OCI-LY1 (cell line): Measurements from ENCODE around the gene GOLGA6L7.
"Not testable (repeated sequence)": the region's sequence is repeated elsewhere in the genome, so short reads cannot be mapped to it uniquely, and the experiment has no call there.

Experiments
- H2AFZ ChIP-seq: fragments of 200-600 bp; sonication (generic), shearing (Covaris generic); 2 replicates; pipeline ENCODE4 v1.6.0; 2014; ENCODE audit warnings: antibody characterized with exemption, mild to moderate bottlenecking, low read length
- H3F3A ChIP-seq: fragments of 200-600 bp; sonication (generic), shearing (Covaris generic); 2 replicates; pipeline ENCODE4 v1.6.0; 2014; ENCODE audit warnings: mild to moderate bottlenecking, antibody characterized with exemption, low read length, moderate library complexity; ENCODE audit not compliant: insufficient read depth
- H3K27ac ChIP-seq: fragments of 200-600 bp; sonication (generic); 2 replicates; pipeline ENCODE4 v1.5.1; 2014; ENCODE audit warnings: low read length, mixed run types, mild to moderate bottlenecking, low read depth; ENCODE audit not compliant: poor library complexity, severe bottlenecking
- H3K27me3 ChIP-seq: fragments of 200-600 bp; sonication (generic); 2 replicates; pipeline ENCODE4 v1.6.0; 2014; ENCODE audit warnings: antibody characterized with exemption, mild to moderate bottlenecking, low read length, moderate library complexity; ENCODE audit not compliant: insufficient read depth
- H3K36me3 ChIP-seq: fragments of 200-600 bp; sonication (generic); 2 replicates; pipeline ENCODE4 v1.6.1; 2014; ENCODE audit warnings: mild to moderate bottlenecking, antibody characterized with exemption, low read length, moderate library complexity, mixed read lengths; ENCODE audit not compliant: insufficient read depth
- H3K4me1 ChIP-seq: fragments of 200-600 bp; sonication (generic); 2 replicates; pipeline ENCODE4 v1.5.1; 2014; ENCODE audit warnings: mild to moderate bottlenecking, low read length, moderate library complexity; ENCODE audit not compliant: insufficient read depth, severe bottlenecking
- H3K4me2 ChIP-seq: fragments of 200-600 bp; sonication (generic), shearing (Covaris generic); 2 replicates; pipeline ENCODE4 v1.6.1; 2014; ENCODE audit warnings: low read length
- H3K4me3 ChIP-seq: fragments of 200-600 bp; sonication (generic); 2 replicates; pipeline ENCODE4 v1.5.1; 2014; ENCODE audit warnings: low read length, low read depth, mild to moderate bottlenecking, mixed read lengths; ENCODE audit not compliant: poor library complexity, severe bottlenecking
- H3K79me2 ChIP-seq: fragments of 200-600 bp; shearing (Covaris generic); 2 replicates; pipeline ENCODE4 v1.6.1; 2016; ENCODE audit warnings: mixed run types, low read length, mixed read lengths; ENCODE audit not compliant: insufficient read depth
- H3K9ac ChIP-seq: fragments of 200-600 bp; sonication (generic), shearing (Covaris generic); 2 replicates; pipeline ENCODE4 v1.6.1; 2014; ENCODE audit warnings: mild to moderate bottlenecking, low read length, mixed read lengths
- H3K9me2 ChIP-seq: fragments of 200-600 bp; sonication (generic), shearing (Covaris generic); 2 replicates; pipeline ENCODE4 v1.6.1; 2014; ENCODE audit warnings: low read depth, mild to moderate bottlenecking, low read length, mixed read lengths
- H3K9me3 ChIP-seq: fragments of 200-600 bp; shearing (Covaris generic); 2 replicates; pipeline ENCODE4 v1.6.1; 2014; ENCODE audit warnings: low read length, mixed read lengths
- H4K20me1 ChIP-seq: fragments of 200-600 bp; sonication (generic), shearing (Covaris generic); 2 replicates; pipeline ENCODE4 v1.6.0; 2016; ENCODE audit warnings: mild to moderate bottlenecking, low read length; ENCODE audit not compliant: insufficient read depth
- CTCF ChIP-seq: fragments of 200-600 bp; sonication (generic), shearing (Covaris generic); IDR thresholded peaks from 2 replicates; pipeline ENCODE4 v1.5.1; 2017; ENCODE audit warnings: mild to moderate bottlenecking, antibody characterized with exemption, low read length, moderate library complexity, mixed read lengths
- EZH2 ChIP-seq: fragments of 200-600 bp; sonication (generic), shearing (Covaris generic); IDR thresholded peaks from 2 replicates; pipeline ENCODE4 v1.8.0; 2017; ENCODE audit warnings: borderline replicate concordance, mixed run types, mild to moderate bottlenecking, antibody characterized with exemption, low read length, moderate library complexity, mixed read lengths

GOLGA6L7 gene

GRCh38 chr15:28848521-28848920, at the start of gene GOLGA6L7:
Gene GOLGA6L7, minus strand, starts transcription at chr15:28848644. Its CDS starts 95 bp downstream, at chr15:28848549.
- H3K4me2 ChIP-seq, H2AFZ ChIP-seq: not testable (repeated sequence)

GRCh38 chr15:28897861-28898585, 49.6 kb upstream of the GOLGA6L7 start:
- no peak overlapping the region for H3K9ac ChIP-seq
- no peaks in the 10 kb centered on the region for H3K9me3 ChIP-seq
- H4K20me1 ChIP-seq = no peaks in the 10 kb centered on the region
- H2AFZ ChIP-seq = no peak overlapping the region
- H3F3A ChIP-seq = no peaks in the 10 kb centered on the region
- TF ChIP-seq CTCF = no peak
- TF ChIP-seq EZH2 = no peak
- H3K79me2 ChIP-seq = no peaks in the 10 kb centered on the region
- no peaks in the 10 kb centered on the region for H3K36me3 ChIP-seq
- H3K4me2 ChIP-seq = no peak overlapping the region
- no peak overlapping the region for H3K27ac ChIP-seq
- no peaks in the 10 kb centered on the region for H3K4me1 ChIP-seq
- H3K27me3 ChIP-seq = no peaks in the 10 kb centered on the region
- no peaks in the 10 kb centered on the region for H3K9me2 ChIP-seq
- H3K4me3 ChIP-seq = no peak overlapping the region

More at GRCh38 chr15:28848521-28848920, at the start of gene GOLGA6L7:
- not testable (repeated sequence) for H3K27ac ChIP-seq, H3F3A ChIP-seq, H3K4me3 ChIP-seq, H3K4me1 ChIP-seq, H4K20me1 ChIP-seq, H3K9me3 ChIP-seq, H3K9me2 ChIP-seq, H3K79me2 ChIP-seq, H3K27me3 ChIP-seq, H3K36me3 ChIP-seq, H3K9ac ChIP-seq

GRCh38 chr15:28896951-28897350, 48.5 kb upstream of the GOLGA6L7 start:
- H2AFZ ChIP-seq = no peak overlapping the region
- no peak overlapping the region for H3K4me2 ChIP-seq
- no peak for TF ChIP-seq CTCF
- TF ChIP-seq EZH2 = no peak

GRCh38 chr15:28895566-28895965, 47.1 kb upstream of the GOLGA6L7 start:
- no peaks in the 10 kb centered on the region for H3K79me2 ChIP-seq
- no peak overlapping the region for H3K9ac ChIP-seq
- H3K9me2 ChIP-seq = no peaks in the 10 kb centered on the region
- H4K20me1 ChIP-seq = no peaks in the 10 kb centered on the region
- no peak overlapping the region for H3K4me3 ChIP-seq
- H2AFZ ChIP-seq = no peak overlapping the region
- H3K4me1 ChIP-seq = no peaks in the 10 kb centered on the region
- no peaks in the 10 kb centered on the region for H3K9me3 ChIP-seq
- no peak overlapping the region for H3K27ac ChIP-seq
- H3K27me3 ChIP-seq = no peaks in the 10 kb centered on the region
- TF ChIP-seq EZH2 (no peak), CTCF (no peak)
- H3K36me3 ChIP-seq = no peaks in the 10 kb centered on the region
- H3K4me2 ChIP-seq = no peak overlapping the region
- H3F3A ChIP-seq = no peaks in the 10 kb centered on the region

More at GRCh38 chr15:28896951-28897350, 48.5 kb upstream of the GOLGA6L7 start:
- no peaks in the 10 kb centered on the region for H3K27me3 ChIP-seq
- no peaks in the 10 kb centered on the region for H3K4me1 ChIP-seq
- no peak overlapping the region for H3K4me3 ChIP-seq
- H4K20me1 ChIP-seq = no peaks in the 10 kb centered on the region
- H3K9me2 ChIP-seq = no peaks in the 10 kb centered on the region
- H3K9me3 ChIP-seq = no peaks in the 10 kb centered on the region
- H3F3A ChIP-seq = no peaks in the 10 kb centered on the region
- H3K9ac ChIP-seq = no peak overlapping the region
- no peak overlapping the region for H3K27ac ChIP-seq
- no peaks in the 10 kb centered on the region for H3K79me2 ChIP-seq
- H3K36me3 ChIP-seq = no peaks in the 10 kb centered on the region
